Measurements from ENCODE around the gene SLC9A9.
"Not testable (repeated sequence)": the region's sequence is repeated elsewhere in the genome, so short reads cannot be mapped to it uniquely, and the experiment has no call there.

Gene SLC9A9

GRCh38 chr3:143808030-143808429 lies 40.2 kb downstream of the SLC9A9 start:
- DNase-seq: no peak

GRCh38 chr3:143806038-143806437 lies 42.2 kb downstream of the SLC9A9 start:
- no peak for DNase-seq

- not testable (repeated sequence) for DNase-seq
Observed at GRCh38 chr3:143805476-143805875, 42.8 kb downstream of the SLC9A9 start.

- DNase-seq: not testable (repeated sequence)
Observed at GRCh38 chr3:143801046-143801445, 47.2 kb downstream of the SLC9A9 start.

- DNase-seq: not testable (repeated sequence)
Observed at GRCh38 chr3:143798151-143798550, 50.1 kb downstream of the SLC9A9 start.

GRCh38 chr3:143795874-143796273 lies 52.4 kb downstream of the SLC9A9 start:
- no peak for DNase-seq

- DNase-seq: no peak
Observed at GRCh38 chr3:143794793-143795462, 53.3 kb downstream of the SLC9A9 start.

GRCh38 chr3:143793971-143794370 lies 54.3 kb downstream of the SLC9A9 start:
- no peak for DNase-seq

- no peak for DNase-seq
Observed at GRCh38 chr3:143791386-143791785, 56.9 kb downstream of the SLC9A9 start.

- no peak for DNase-seq
Observed at GRCh38 chr3:143786219-143787191, 61.8 kb downstream of the SLC9A9 start.

- no peak for DNase-seq
Observed at GRCh38 chr3:143784446-143784845, 63.8 kb downstream of the SLC9A9 start.

GRCh38 chr3:143783851-143784370 lies 64.4 kb downstream of the SLC9A9 start:
- no peak for DNase-seq

GRCh38 chr3:143775459-143775858 lies 72.8 kb downstream of the SLC9A9 start:
- peak; percentile 58 for DNase-seq

GRCh38 chr3:143771939-143772338 lies 76.3 kb downstream of the SLC9A9 start:
- no peak for DNase-seq

GRCh38 chr3:143771258-143771657 lies 77.0 kb downstream of the SLC9A9 start:
- DNase-seq: no peak

- peak; percentile 31 for DNase-seq
Observed at GRCh38 chr3:143770391-143770790, 77.9 kb downstream of the SLC9A9 start.

GRCh38 chr3:143769616-143770015 lies 78.7 kb downstream of the SLC9A9 start:
- DNase-seq: peak; percentile 4

GRCh38 chr3:143764840-143765239 lies 83.4 kb downstream of the SLC9A9 start:
- DNase-seq: no peak

GRCh38 chr3:143763564-143764162 lies 84.6 kb downstream of the SLC9A9 start:
- peak; percentile 24 for DNase-seq

GRCh38 chr3:143757691-143758090 lies 90.6 kb downstream of the SLC9A9 start:
- DNase-seq: no peak

GRCh38 chr3:143755978-143756377 lies 92.3 kb downstream of the SLC9A9 start:
- no peak for DNase-seq

GRCh38 chr3:143754090-143754489 lies 94.2 kb downstream of the SLC9A9 start:
- DNase-seq: no peak

GRCh38 chr3:143753456-143753855 lies 94.8 kb downstream of the SLC9A9 start:
- no peak for DNase-seq
